Body of pancreas (tissue), 4 donors: ENCODE data around the gene ZNF268.
A peak's percentile ranks its signal among the peaks of the same experiment; 100 is the strongest.

Experiments used
- POLR2A ChIP-seq, 3 donors: fragments of 450-650 bp; IDR thresholded peaks; one replicate each; pipeline ENCODE4 v1.6.1; 2016; ENCODE audit warnings: antibody characterized with exemption in 3 of 3, mild to moderate bottlenecking in 2 of 3
- TF ChIP-seq, protein P1 (sequence below), 7 experiments: fragments of 450-650 bp in 4 of 7; fragments of 200-600 bp in 3 of 7; sonication (generic) in 3 of 7; IDR thresholded peaks; one replicate each; pipeline ENCODE4 v1.5.1; 2016 to 2019; ENCODE audit warnings: antibody characterized with exemption in 7 of 7

DNA sequence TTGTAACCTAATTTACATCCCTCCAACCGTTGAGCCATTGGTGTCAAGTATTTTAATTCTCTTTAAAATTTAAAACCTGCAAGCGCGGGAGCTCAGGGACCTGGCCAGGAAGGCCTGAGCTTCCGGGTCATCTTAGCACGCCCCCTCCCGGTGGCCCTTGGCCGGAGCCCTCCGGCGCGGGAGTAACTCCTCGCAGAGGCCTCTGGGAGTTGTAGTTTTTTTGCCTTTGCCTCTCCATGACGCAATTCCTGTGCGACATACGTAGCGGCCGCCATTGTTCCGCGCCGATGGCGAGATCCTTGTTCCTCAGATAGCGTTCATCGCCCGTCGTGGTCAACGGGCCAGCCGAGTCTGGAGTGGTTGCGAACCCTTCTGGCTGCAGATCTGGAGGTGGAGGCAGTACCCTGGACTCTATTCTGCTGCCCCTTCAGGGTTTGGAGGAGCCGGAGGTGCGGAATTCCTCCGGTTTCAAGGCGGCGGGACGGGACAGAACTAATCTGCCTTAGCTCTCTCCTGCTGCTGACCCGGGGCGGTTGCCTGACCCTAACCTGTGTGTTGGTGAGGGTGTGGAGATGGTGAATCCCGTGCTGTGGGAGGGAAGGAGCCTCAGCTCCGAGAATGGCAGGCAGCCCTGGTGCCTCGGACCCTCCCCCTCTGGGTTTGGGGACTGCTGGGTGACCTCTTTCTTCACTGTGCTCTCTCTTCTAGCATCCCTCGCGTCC, at the start of gene ZNF268:
- TF ChIP-seq, protein P1, sequence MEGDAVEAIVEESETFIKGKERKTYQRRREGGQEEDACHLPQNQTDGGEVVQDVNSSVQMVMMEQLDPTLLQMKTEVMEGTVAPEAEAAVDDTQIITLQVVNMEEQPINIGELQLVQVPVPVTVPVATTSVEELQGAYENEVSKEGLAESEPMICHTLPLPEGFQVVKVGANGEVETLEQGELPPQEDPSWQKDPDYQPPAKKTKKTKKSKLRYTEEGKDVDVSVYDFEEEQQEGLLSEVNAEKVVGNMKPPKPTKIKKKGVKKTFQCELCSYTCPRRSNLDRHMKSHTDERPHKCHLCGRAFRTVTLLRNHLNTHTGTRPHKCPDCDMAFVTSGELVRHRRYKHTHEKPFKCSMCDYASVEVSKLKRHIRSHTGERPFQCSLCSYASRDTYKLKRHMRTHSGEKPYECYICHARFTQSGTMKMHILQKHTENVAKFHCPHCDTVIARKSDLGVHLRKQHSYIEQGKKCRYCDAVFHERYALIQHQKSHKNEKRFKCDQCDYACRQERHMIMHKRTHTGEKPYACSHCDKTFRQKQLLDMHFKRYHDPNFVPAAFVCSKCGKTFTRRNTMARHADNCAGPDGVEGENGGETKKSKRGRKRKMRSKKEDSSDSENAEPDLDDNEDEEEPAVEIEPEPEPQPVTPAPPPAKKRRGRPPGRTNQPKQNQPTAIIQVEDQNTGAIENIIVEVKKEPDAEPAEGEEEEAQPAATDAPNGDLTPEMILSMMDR (IDR thresholded peaks at IDR 0.05): peak; percentile 70 to 91 (median 79)
- peak in 2 of 3 donors; percentile 57 for TF ChIP-seq POLR2A (IDR thresholded peaks at IDR 0.05)
